ENCODE results near the gene OXSR1.

GRCh38 chr3:38224357-38224756 is 59.0 kb downstream of the OXSR1 start:
- TF ChIP-seq POLR2AphosphoS5 (IDR thresholded peaks at IDR 0.05; ENCODE audit: low read depth, low read length) (no peak), CTCF (IDR thresholded peaks at IDR 0.05) (no peak), SIN3A (IDR thresholded peaks at IDR 0.05; ENCODE audit: borderline replicate concordance, insufficient read depth, low read depth, low read length) (no peak), REST (IDR thresholded peaks at IDR 0.05; ENCODE audit: insufficient read depth in 1 of 2, low read depth in 2 of 2, low read length in 1 of 2) (no peak), TCF7L2 (IDR thresholded peaks at IDR 0.05; ENCODE audit: low read depth, low read length) (no peak)

Measured in Panc1 (cell line).